ENCODE measurements around the gene CCDC187. TPM values are rescaled to one million over a fixed set of nuclear protein-coding genes. Genes with fewer than 3 reads are reported as not detected.
A peak's percentile ranks its signal among the peaks of the same experiment; 100 is the strongest.

CCDC187 gene
- total and polyA plus RNA-seq, 2 of the 13 experiments (the other 11 are each of a cell fraction or from before 2014, with no cell fraction given): 0.03 to 0.13 TPM

- TF ChIP-seq AGO2 (optimal IDR thresholded peaks at IDR 0.05; ENCODE audit: low read depth, low read length) (no peak), MLXIP (CRISPR knock-in tag; IDR thresholded peaks at IDR 0.05; ENCODE audit: borderline replicate concordance) (no peak), NFYC (CRISPR knock-in tag; IDR thresholded peaks at IDR 0.05) (no peak), RXRA (CRISPR knock-in tag; IDR thresholded peaks at IDR 0.05) (0 out of 2 replicates have a peak, but pooled peaks have one; percentile 43), HNRNPL (IDR thresholded peaks at IDR 0.05; ENCODE audit: low read depth, low read length) (peak; percentile 91; the same call in 1 of the 2 replicates), ZFP36L2 (CRISPR knock-in tag; IDR thresholded peaks at IDR 0.05) (no peak), KLF13 (CRISPR knock-in tag; IDR thresholded peaks at IDR 0.05) (no peak), MEIS1 (CRISPR knock-in tag; IDR thresholded peaks at IDR 0.05; ENCODE audit: borderline replicate concordance) (0 out of 2 replicates have a peak, but pooled peaks have one; percentile 54), ZNF431 (CRISPR knock-in tag; IDR thresholded peaks at IDR 0.05; ENCODE audit: borderline replicate concordance, low read depth) (no peak), YY1 (IDR thresholded peaks at IDR 0.05; ENCODE audit: insufficient read depth, insufficient replicate concordance, low read depth, low read length) (no peak), ATF3 (CRISPR knock-in tag; IDR thresholded peaks at IDR 0.05) (no peak), TRIM22 (IDR thresholded peaks at IDR 0.05) (no peak), WIZ (CRISPR knock-in tag; IDR thresholded peaks at IDR 0.05) (no peak), ZFP1 (CRISPR knock-in tag; IDR thresholded peaks at IDR 0.05) (no peak), ZSCAN30 (CRISPR knock-in tag; IDR thresholded peaks at IDR 0.05) (no peak), ZNF552 (CRISPR knock-in tag; IDR thresholded peaks at IDR 0.05; ENCODE audit: borderline replicate concordance) (no peak), SAP130 (CRISPR knock-in tag; IDR thresholded peaks at IDR 0.05; ENCODE audit: low read depth) (peak; percentile 97), MTF1 (CRISPR knock-in tag; IDR thresholded peaks at IDR 0.05) (no peak), THAP11 (CRISPR knock-in tag; IDR thresholded peaks at IDR 0.05) (peak; percentile 43), USF2 (IDR thresholded peaks at IDR 0.05; ENCODE audit: low read depth, low read length) (no peak), USF2 (CRISPR knock-in tag; IDR thresholded peaks at IDR 0.05; ENCODE audit: borderline replicate concordance) (no peak), ZNF660 (CRISPR knock-in tag; IDR thresholded peaks at IDR 0.05; ENCODE audit: borderline replicate concordance, low read depth) (no peak), PCBP1 (IDR thresholded peaks at IDR 0.05; ENCODE audit: borderline replicate concordance, low read depth, low read length) (no peak), RBM22 (optimal IDR thresholded peaks at IDR 0.05; ENCODE audit: low read length) (peak; percentile 48)
These were observed 6.7 kb downstream of the CCDC187 start (continued) for GRCh38 chr9:136297016-136297691.
